Lower leg skin (tissue), 4 donors: ENCODE results near the gene CPSF3. TPM values are rescaled to one million over a fixed set of nuclear protein-coding genes. Genes with fewer than 3 reads are reported as not detected.

Experiments
- DNase-seq, 2 donors: peaks; one replicate each; pipeline ENCODE4 v3.0.0-alpha.2; 2019; ENCODE audit warnings: low spot score in 2 of 2
- H3K4me3 ChIP-seq: fragments of 200-600 bp; sonication (generic); 2 replicates; pipeline ENCODE4 v1.5.1; 2017; ENCODE audit warnings: mild to moderate bottlenecking, low read depth; ENCODE audit not compliant: poor library complexity, severe bottlenecking
- CTCF ChIP-seq, 3 donors: fragments of 450-650 bp; IDR thresholded peaks; one replicate each; pipeline ENCODE4 v1.5.1; 2016; ENCODE audit warnings: antibody characterized with exemption in 3 of 3, mild to moderate bottlenecking in 3 of 3, moderate library complexity in 2 of 3
- POLR2A ChIP-seq, 2 donors: fragments of 450-650 bp; IDR thresholded peaks; one replicate each; pipeline ENCODE4 v1.6.1; 2016 to 2017; ENCODE audit warnings: antibody characterized with exemption in 2 of 2, mild to moderate bottlenecking in 1 of 2, moderate library complexity in 1 of 2
- WGBS, 2 donors: methylation state at CpG; one replicate each; pipeline ENCODE4 v1.1.5; 2018; 5-methylcytosine and 5-hydroxymethylcytosine counted together
- intact Hi-C: fragments of 100-400 bp; cut with DNase I; formaldehyde crosslinking; loops from one replicate; pipeline ENCODE4 v1.15.0; 2023; ENCODE audit warnings: low total_unique reads
- total RNA-seq, 4 donors: library from RNA; depleted of rRNA; stranded (reverse); fragments of >200 nt; gene quantifications; one replicate each; pipeline ENCODE4 v1.1.0, GENCODE V29; 2016

CPSF3 gene
- total RNA-seq, 4 donors from 2014 or later, result 23.0 to 34.1 (median 26.2) TPM

DNA sequence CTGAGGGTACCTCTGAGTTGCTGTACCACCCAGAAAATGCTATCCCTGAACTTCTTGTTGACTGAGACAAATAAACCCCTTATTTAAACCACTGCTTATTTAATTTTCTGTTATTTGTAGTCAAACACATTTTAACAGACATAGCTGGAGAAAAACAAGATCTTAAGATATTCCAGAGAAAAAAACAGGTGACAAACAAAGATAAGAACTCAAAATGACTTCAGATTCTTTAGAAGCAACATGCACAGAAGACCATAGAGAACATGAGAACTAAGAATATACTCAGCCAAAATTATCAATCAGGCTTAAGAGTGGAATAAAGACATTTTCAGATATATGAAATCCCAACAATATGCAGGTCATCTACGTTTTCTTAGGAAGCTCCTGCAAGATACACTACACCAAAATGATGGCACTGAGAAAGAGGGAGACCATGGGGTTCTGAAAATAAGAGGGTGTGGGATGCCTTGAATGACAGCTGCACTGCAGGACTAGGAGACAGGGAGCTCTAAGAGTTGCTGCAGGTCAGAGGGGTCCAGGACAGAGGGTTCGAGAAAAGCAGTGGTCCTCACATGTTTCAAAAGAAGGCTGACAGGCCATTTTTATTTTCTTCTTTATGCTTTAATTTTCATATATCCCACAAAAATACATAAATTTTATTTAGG is 93.8 kb downstream of the CPSF3 start:
- intact Hi-C loops, result no loop called here
- TF ChIP-seq POLR2A (IDR thresholded peaks at IDR 0.05) (no peak), CTCF (IDR thresholded peaks at IDR 0.05) (no peak)
- 89 to 92% methylated on average over 2 of the region's 2 CpGs for WGBS, 2 donors
- DNase-seq, result no peak
- H3K4me3 ChIP-seq, result no peak overlapping the region

GRCh38 chr2:9518163-9518562 is 94.7 kb downstream of the CPSF3 start:
- H3K4me3 ChIP-seq, result no peak overlapping the region
- DNase-seq, result no peak
- TF ChIP-seq CTCF (IDR thresholded peaks at IDR 0.05) (no peak), POLR2A (IDR thresholded peaks at IDR 0.05) (no peak)
- intact Hi-C loops, result no loop called here
- WGBS, 2 donors, result 73 to 80% methylated on average over 3 of the region's 3 CpGs

- DNase-seq, result no peak
- intact Hi-C loops, result no loop called here
- TF ChIP-seq CTCF (IDR thresholded peaks at IDR 0.05) (no peak), POLR2A (IDR thresholded peaks at IDR 0.05) (no peak)
- H3K4me3 ChIP-seq, result no peak overlapping the region
- 94 to 97% methylated on average over 7 of the region's 7 CpGs for WGBS, 2 donors
These were observed 95.3 kb downstream of the CPSF3 start for GRCh38 chr2:9518780-9519179.

DNA sequence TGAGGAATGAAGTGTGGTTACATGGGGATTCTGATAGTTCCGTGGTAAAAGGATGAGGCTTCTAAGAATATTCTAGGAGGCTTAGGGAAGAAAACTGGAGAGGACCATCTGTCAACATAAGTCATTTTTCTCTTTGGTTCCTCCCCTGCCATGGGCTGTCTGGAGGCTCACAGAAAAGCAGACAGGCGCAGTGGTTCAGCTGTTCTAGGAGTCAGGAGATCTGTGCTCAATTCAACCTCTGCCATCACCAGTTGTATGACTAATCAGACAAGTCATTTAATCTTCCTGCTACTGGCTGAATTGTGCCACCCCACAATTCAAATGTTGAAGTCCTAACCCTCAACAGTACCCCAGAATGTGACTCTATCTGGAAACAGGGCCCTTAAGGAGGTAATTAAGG is 95.8 kb downstream of the CPSF3 start:
- WGBS, 2 donors, result 97 to 100% methylated on average over 2 of the region's 2 CpGs
- no peak overlapping the region for H3K4me3 ChIP-seq
- intact Hi-C loops, result no loop called here
- TF ChIP-seq CTCF (IDR thresholded peaks at IDR 0.05) (no peak), POLR2A (IDR thresholded peaks at IDR 0.05) (no peak)
- DNase-seq, result no peak

Other genes starting within 250 kb of the CPSF3 start
- gene ASAP2, start 216.8 kb upstream of the CPSF3 start, total RNA-seq, result 10 to 100 TPM; 30.4 to 40.7 (median 33.1) TPM
- 10 to 100 TPM; 22.4 to 30.1 (median 26.5) TPM for gene ITGB1BP1, start 126 bp upstream of the CPSF3 start, total RNA-seq
- gene IAH1, start 50.9 kb downstream of the CPSF3 start, total RNA-seq, result 10 to 100 TPM; 11.5 to 35.7 (median 27.7) TPM
- gene ADAM17, start 132.2 kb downstream of the CPSF3 start, total RNA-seq, result 10 to 100 TPM; 23.0 to 29.8 (median 27.5) TPM
- 100 to 1,000 TPM in 3 of 4 donors, 10 to 100 TPM in 1; 85.6 to 159 (median 121) TPM for gene YWHAQ, start 207.3 kb downstream of the CPSF3 start, total RNA-seq